Measurements from ENCODE around the gene RNF227.

Gene RNF227

GRCh38 chr17:7930841-7931631 lies 14.9 kb upstream of the RNF227 start:
- no peak for TF ChIP-seq CTCF (IDR thresholded peaks at IDR 0.05; ENCODE audit: insufficient read depth, low read depth, low read length, missing control alignments)
- DNase-seq (ENCODE audit: low read depth) = no peak
- peak overlapping the region; percentile 98 for H3K4me3 ChIP-seq (ENCODE audit: low read length)

GRCh38 chr17:7929158-7930023 lies 13.3 kb upstream of the RNF227 start, which contains the start of gene KCNAB3:
TSS of gene KCNAB3 (minus strand) at chr17:7929856. CDS start at chr17:7929435, 421 bp downstream.
- peak within 1 kb of the TSS; percentile 36 for H3K4me3 ChIP-seq (ENCODE audit: low read length)
- no peak for TF ChIP-seq CTCF (IDR thresholded peaks at IDR 0.05; ENCODE audit: insufficient read depth, low read depth, low read length, missing control alignments)

GRCh38 chr17:7927596-7927995 lies 11.5 kb upstream of the RNF227 start:
- TF ChIP-seq CTCF (IDR thresholded peaks at IDR 0.05; ENCODE audit: insufficient read depth, low read depth, low read length, missing control alignments) = no peak
- peak; percentile 41 for DNase-seq (ENCODE audit: low read depth)

More at GRCh38 chr17:7929158-7930023, 13.3 kb upstream of the RNF227 start, which contains the start of gene KCNAB3:
- DNase-seq (ENCODE audit: low read depth) = peak; percentile 87

GRCh38 chr17:7922845-7923628 lies 6.9 kb upstream of the RNF227 start:
- peak overlapping the region; percentile 40 for H3K4me3 ChIP-seq (ENCODE audit: low read length)
- DNase-seq (ENCODE audit: low read depth) = peak; percentile 69
- no peak for TF ChIP-seq CTCF (IDR thresholded peaks at IDR 0.05; ENCODE audit: insufficient read depth, low read depth, low read length, missing control alignments)

More at GRCh38 chr17:7927596-7927995, 11.5 kb upstream of the RNF227 start:
- no peak overlapping the region for H3K4me3 ChIP-seq (ENCODE audit: low read length)

- no peak for DNase-seq (ENCODE audit: low read depth)
- peak; percentile 13 for TF ChIP-seq CTCF (IDR thresholded peaks at IDR 0.05; ENCODE audit: insufficient read depth, low read depth, low read length, missing control alignments)
- H3K4me3 ChIP-seq (ENCODE audit: low read length) = peak overlapping the region; percentile 40
Measured at GRCh38 chr17:7922269-7922844, 6.3 kb upstream of the RNF227 start.

- no peak for TF ChIP-seq CTCF (IDR thresholded peaks at IDR 0.05; ENCODE audit: insufficient read depth, low read depth, low read length, missing control alignments)
- H3K4me3 ChIP-seq (ENCODE audit: low read length) = peak overlapping the region; percentile 55
- peak; percentile 28 for DNase-seq (ENCODE audit: low read depth)
Measured at GRCh38 chr17:7916808-7917207, 719 bp upstream of the RNF227 start.
